ENCODE measurements around the gene CSNK1E.

GRCh38 chr22:38295339-38295738, 21.9 kb downstream of the CSNK1E start:
- TF ChIP-seq, protein P1, sequence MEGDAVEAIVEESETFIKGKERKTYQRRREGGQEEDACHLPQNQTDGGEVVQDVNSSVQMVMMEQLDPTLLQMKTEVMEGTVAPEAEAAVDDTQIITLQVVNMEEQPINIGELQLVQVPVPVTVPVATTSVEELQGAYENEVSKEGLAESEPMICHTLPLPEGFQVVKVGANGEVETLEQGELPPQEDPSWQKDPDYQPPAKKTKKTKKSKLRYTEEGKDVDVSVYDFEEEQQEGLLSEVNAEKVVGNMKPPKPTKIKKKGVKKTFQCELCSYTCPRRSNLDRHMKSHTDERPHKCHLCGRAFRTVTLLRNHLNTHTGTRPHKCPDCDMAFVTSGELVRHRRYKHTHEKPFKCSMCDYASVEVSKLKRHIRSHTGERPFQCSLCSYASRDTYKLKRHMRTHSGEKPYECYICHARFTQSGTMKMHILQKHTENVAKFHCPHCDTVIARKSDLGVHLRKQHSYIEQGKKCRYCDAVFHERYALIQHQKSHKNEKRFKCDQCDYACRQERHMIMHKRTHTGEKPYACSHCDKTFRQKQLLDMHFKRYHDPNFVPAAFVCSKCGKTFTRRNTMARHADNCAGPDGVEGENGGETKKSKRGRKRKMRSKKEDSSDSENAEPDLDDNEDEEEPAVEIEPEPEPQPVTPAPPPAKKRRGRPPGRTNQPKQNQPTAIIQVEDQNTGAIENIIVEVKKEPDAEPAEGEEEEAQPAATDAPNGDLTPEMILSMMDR (conservative IDR thresholded peaks at IDR 0.05; ENCODE audit: low read length), result no peak
- TF ChIP-seq EZH2phosphoT487 (IDR thresholded peaks at IDR 0.05; ENCODE audit: borderline replicate concordance), result no peak

All from Loucy (cell line).